NCI-H345 treated with DMSO at 0.1 percent for 48 hours (cell line): Measurements from ENCODE around the gene METTL27.
"Not testable (repeated sequence)": the region's sequence is repeated elsewhere in the genome, so short reads cannot be mapped to it uniquely, and the experiment has no call there.

Experiments used
- DNase-seq: peaks from one replicate; lab custom pipeline; 2025; ENCODE audit not compliant: unreplicated experiment; lab: John Stamatoyannopoulos, UW

Gene METTL27

DNA sequence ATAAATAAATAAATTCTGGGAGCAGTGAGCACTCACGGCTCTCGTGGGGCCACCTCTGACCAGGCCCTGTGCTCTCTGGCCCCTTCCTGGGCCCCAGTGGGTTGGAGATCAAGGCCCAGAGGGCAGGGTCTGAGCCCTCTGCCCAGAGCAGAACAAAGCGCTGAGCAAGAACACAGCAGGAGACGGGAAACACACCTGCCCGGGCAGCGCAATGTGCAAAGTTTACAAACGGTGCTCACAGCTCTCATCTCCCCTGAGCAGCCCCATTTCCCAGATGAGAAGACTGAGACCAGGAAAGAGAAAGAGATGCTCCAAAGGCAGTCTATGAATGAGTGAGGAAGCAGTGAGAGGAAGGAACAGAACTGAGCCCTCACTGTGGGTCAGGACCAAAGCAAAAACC, 3.0 kb downstream of the METTL27 start:
- DNase-seq, result no peak

DNA sequence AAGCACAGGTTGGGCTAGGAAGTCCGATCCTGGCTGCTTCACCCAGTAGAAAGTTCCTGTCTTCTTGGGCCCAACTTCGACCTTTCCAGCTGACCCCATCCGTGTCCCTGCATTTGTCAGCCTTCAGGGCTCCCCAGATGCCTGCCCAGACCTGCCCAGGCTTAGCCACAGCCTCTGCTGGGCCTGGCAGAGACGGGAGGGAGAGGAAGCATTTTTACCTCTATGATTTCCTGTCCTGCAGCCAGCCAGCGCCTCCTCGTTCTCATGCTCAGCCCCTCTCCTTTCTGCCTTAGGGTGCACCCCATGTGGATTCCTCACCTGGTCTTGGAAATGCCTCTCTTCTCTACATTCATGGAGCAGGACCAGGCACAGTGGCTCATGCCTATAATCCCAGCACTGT, 3.7 kb downstream of the METTL27 start:
- DNase-seq, result no peak

GRCh38 chr7:73837167-73837566, 5.1 kb downstream of the METTL27 start:
- DNase-seq, result not testable (repeated sequence)

DNA sequence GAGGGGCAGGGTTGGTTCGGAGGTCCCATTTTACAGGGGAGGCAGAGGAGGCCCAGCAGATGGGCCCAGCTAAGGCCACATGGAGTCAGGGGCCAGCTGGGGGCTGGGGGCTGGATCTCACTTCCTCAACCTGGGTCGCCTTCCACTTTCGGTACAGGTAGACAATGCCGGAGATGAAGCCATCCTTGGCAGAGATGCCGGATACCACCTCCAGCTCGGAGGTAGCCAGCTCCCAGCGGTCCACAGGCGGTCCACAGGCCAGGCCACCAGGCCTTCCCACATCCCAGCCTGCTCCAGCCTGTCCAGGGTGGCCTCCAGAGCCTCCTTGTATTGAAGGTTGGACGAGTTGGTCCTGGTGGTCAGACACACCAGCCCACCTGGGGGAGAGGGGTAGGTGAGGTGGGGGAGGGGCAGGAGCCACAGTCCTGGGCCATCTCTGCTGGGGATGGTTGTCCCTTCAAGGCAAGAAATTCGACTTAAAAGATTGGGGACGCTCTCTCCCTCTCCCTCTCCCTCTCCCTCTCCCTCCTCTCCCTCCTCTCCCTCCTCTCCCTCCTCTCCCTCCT, 7.6 kb downstream of the METTL27 start:
- no peak for DNase-seq

DNA sequence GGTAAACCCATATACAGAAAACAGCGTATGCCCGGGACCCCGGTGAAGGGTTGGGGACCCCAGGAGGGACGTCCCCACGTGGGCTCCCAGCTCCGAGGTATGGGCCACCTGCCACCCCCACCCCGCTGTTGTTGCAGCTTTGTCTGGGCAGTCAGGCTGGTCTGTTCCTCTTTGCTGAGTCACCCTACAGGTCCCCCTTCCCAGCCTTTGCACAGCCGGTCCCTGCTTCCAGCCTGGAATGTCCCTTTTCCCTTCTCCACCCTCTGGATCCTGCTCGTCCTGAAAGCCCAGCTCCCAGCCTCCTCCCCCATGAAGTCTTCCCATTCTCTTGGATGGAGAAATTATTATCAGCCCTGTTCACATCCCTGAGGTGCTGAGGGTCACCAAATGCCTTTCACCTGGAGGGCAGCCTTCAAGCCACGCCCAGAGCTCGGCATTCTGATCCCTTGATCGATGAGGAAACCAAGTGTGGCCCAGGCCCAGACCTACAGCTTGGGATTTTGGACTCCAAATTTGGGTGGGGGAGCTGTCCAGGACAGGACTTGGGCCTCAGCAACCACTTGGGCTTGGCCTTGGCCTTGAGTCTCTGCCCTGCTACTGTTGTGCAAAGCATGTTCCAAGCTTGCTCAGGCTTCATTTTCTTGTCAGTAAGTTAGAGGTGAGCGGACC, 8.9 kb downstream of the METTL27 start:
- no peak for DNase-seq

- DNase-seq, result no peak
Observed at GRCh38 chr7:73832806-73833205, 9.5 kb downstream of the METTL27 start.

GRCh38 chr7:73831834-73832651, 10.3 kb downstream of the METTL27 start:
- peak; percentile 58 for DNase-seq

GRCh38 chr7:73831584-73831833, 10.8 kb downstream of the METTL27 start:
- DNase-seq, result no peak

DNA sequence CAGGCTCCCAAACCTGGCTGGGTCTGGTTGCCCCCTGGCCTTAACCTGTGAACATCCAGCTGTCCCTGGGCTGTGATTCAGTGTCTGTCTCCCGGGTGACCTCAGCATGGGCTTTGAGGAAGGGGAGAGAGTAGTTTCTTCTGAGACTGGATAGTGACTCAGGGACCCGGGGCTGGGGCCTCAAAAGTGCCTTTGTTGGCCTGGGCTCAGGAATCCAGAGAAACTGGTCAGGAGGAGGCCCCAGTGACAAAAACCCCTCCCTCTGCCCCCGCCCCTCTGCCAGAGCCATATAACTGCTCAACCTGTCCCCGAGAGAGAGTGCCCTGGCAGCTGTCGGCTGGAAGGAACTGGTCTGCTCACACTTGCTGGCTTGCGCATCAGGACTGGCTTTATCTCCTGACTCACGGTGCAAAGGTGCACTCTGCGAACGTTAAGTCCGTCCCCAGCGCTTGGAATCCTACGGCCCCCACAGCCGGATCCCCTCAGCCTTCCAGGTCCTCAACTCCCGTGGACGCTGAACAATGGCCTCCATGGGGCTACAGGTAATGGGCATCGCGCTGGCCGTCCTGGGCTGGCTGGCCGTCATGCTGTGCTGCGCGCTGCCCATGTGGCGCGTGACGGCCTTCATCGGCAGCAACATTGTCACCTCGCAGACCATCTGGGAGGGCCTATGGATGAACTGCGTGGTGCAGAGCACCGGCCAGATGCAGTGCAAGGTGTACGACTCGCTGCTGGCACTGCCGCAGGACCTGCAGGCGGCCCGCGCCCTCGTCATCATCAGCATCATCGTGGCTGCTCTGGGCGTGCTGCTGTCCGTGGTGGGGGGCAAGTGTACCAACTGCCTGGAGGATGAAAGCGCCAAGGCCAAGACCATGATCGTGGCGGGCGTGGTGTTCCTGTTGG, 11.4 kb downstream of the METTL27 start, which contains the start of gene CLDN4:
Gene CLDN4 (plus strand): TSS at position 316 of the 903 bp plus-strand sequence. CDS start 206 bp downstream, at position 522.
- DNase-seq, result peak; percentile 69

GRCh38 chr7:73829921-73830680, 12.2 kb downstream of the METTL27 start:
- no peak for DNase-seq

GRCh38 chr7:73829505-73829904, 12.8 kb downstream of the METTL27 start:
- DNase-seq, result no peak

- no peak for DNase-seq
Observed at GRCh38 chr7:73828972-73829371, 13.3 kb downstream of the METTL27 start.

DNA sequence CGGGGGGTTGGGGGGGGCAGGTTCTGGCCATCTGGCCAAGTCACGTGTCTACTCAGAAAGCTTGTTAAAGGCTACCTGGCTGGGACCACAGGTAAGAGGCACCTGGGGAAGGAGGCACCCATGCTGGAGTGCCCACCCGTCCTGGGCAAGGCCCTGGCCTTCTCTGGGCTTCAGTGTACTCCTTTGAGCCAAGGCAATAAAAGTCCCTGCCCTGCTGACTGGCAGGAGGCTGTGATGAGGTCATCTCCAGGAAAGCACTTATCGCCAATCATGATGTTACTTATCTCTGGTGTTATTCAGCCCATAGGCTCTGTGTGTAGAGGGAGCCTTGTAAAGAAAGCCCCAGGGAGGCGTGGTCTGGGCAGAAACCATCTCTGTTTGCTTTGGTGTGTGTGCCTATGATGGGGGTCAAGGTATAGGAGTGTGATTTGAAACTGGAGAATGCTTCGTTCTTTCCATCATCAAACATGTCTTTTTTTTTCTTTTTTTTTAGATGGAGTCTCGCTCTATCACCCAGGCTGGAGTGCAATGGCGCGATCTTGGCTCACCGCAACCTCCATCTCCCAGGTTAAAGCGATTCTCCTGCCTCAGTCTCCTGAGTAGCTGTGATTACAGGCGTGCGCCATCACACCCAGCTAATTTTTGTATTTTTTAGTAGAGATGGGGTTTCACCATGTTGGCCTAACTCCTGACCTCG, 14.1 kb downstream of the METTL27 start:
- DNase-seq, result peak; percentile 96

GRCh38 chr7:73827567-73828106, 14.7 kb downstream of the METTL27 start:
- DNase-seq, result peak; percentile 96

- DNase-seq, result no peak
Observed at GRCh38 chr7:73824986-73825385, 17.3 kb downstream of the METTL27 start.

- DNase-seq, result no peak
Observed at GRCh38 chr7:73823873-73824592, 18.3 kb downstream of the METTL27 start.

DNA sequence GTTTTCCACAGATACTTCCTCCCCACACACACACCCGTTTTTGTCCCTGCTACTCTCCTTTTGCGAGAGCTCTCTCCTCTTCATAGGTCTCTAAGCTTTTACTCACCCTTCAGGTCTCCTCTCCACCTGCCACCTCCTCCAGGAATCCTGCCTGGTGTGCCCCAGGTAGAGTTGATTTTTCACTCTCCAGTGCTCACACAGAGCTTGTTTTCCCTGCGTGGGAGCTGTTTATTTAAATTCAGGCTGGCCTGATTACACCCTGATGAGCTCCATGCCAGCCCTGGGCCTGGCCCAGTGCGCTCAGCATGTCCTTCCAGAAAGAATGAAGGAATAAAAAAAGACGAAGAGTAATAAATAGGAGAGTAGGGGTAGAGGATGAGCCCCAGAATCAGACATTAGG, 19.1 kb downstream of the METTL27 start:
- DNase-seq, result no peak

DNA sequence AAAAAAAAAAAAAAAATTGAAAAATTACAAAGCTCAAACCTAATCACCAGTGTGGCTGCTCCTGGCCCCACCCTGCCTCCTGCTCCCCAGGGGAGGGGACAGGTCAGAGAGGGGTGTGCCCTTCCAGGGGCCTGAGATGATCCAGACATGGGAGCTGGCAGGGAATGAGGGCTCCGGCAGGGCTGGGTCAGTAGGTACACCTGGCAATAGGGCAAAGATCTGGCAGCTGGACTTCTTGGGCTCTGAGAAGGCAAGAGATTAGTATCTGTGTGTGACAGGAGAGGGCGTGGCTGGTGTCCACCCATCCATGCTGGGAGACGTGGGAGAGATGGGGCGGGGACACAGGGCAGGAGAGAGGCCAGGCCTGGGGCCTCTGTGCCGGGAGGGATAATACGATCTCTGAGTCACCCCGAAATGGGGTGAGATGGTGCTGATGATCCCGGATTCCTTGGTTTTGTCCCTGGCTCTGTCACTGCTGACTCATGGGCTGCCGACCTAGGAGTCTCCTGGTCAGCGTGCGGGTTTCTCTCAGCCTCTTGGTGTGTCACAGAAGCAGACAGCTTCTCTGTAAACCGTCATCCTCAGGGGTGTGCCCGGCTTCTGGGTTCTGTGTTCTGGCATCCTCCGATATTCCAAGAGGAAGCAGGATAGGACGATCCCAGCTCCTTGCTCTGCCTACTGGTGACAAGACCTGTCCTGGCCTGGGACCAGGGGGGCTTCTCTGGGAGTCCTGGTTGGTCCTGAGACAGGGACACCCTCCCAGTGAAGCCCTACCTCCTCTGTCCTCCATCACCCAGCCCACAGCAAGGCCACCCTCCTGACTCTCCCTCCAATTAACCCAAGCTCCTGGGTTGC, 19.8 kb downstream of the METTL27 start:
- no peak for DNase-seq
